Measurements from ENCODE around the gene ZNF638.

DNA sequence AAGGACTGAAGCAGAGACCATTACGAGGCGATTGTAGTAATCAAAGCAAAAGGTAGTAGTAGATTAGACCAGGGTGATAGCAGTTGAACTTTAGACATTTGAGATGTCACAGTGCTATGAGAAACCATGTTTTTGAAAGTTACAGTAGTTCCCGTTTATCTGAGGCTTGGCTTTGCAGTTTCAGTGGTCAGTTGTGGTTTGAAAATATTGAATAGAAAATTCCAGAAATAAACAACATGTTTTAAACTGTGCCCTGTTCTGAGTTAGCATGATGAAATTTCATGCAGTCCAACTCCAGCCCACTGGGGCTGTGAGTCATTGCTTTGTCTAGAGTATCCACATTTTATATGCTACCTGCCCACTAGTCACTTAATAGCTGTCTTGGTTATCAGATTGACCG lies 47.5 kb downstream of the ZNF638 start:
- TF ChIP-seq ZNF274 (IDR thresholded peaks at IDR 0.05; ENCODE audit: low read depth, low read length) (no peak), YY1 (IDR thresholded peaks at IDR 0.05; ENCODE audit: insufficient read depth, insufficient read length) (no peak)

Data from NT2/D1 (cell line).